GM18909 (cell line): Measurements from ENCODE around the gene ADRA1B.

Source experiments
- ATAC-seq: cut with Tn5 transposase; IDR thresholded peaks from one replicate; pipeline ENCODE4 v1.9.1; 2021; ENCODE audit warnings: mild to moderate bottlenecking; ENCODE audit not compliant: unreplicated experiment, poor library complexity

The ADRA1B gene

DNA sequence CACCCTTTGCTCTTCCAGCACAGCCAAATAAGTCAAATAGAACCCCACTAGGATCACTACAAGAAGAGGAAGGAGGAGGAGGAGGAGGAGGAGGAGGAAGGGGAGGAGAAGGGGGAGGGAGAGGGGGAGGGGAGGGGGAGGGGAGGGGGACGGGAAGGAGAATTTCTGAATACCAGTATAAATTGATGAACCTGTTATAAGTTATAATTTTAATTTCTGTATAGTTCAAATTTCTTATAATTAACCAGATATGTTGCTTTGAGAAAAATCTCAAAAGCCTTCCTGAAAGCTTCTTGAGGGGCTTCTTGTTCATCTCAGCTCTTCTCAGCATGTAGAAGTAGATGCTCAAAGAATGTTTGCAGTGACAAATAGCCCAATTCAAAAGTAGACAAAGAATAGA is 15.0 kb upstream of the ADRA1B start:
- ATAC-seq = no peak

DNA sequence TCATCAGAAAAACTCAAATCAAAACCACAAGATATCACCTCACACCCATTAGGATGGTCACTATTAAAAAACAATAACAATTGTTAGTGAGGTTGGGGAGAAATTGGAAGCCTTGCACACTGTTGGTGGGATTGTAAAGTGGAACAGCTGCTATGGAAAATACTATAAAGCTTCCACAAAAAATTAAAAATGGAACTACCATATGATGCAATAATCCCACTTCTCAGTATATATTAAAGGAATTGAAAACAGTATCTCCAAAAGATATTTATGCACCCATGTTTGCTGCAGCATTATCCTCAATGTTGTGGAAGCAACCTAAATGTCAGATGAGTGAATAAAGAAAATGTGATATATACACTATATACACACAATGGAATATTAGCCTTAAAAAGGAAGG is 14.5 kb upstream of the ADRA1B start:
- no peak for ATAC-seq

- ATAC-seq = no peak
Measured at GRCh38 chr5:159902444-159903121, 13.7 kb upstream of the ADRA1B start.

DNA sequence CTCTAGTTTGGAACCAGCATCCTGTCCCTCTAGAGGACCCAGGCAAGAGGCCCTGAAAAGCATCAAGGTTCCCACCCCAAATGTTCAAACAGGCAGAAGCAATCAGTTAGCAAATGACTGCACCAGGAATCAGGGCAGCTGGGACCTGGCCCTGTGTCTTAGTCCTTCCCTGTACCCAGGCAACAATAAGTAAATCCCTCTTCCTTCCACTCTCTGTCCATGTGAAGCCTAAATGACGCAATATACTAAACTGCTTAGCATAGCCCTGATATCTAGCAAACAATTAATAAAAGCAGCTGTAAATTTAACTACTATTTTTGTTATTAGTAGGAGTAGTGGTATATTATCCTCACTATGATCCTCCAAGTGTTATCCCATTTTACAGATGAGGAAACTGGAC is 13.2 kb upstream of the ADRA1B start:
- no peak for ATAC-seq

DNA sequence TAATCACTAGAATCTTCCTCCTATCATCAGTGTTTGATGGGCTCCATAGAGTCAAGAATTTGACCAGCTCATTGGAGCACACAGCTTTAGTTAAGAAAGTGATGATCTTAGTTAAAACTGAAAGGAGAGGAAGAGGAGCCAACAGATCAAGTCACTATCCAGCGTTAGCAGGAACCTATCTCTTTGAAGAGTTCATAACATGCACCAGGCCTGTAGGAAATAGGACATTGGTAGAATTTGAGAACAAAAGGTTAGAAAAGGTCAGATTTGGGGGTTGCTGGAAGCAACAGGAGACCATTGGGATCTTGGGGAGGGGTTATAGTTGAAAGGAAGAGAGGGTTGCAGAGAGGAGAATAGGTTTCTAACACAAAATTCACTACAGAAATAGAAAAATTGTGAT is 11.4 kb upstream of the ADRA1B start:
- no peak for ATAC-seq

DNA sequence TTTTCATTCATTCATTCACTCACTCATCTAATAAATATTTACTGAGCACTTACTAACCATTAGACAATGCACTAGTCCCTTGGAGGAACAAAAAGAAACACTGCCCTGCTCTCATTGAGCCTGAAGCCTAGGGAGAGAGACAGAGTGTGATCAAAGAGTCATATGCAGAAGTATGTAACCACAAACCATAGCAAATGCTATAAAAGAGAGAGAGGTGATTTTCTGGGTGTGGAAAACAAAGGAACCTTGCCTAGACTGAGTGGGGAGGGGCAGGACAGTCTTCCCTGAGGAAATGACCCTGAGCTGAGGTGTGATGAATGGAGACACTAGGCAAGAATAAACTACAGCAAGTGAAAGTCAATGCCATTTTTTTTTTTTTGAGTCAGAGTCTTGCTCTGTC is 10.8 kb upstream of the ADRA1B start:
- no peak for ATAC-seq

DNA sequence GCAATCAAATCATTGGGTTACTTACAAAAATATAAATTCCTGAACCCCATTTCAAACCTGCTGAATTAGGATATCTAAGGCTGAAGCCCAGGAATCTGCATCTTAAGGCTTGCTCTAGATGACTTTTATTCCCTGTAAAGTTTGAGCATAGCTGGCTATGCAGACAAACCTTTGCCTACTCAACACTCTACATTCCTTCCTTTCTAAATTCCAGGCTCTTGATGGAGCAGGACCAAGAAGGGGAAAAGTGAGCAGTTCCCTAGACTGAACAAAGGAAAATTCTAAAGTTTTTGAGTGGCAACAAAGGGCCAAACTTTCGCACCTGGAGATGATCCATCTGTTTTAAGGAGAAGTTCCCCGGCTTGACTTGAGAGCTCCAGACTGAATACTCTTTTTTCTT is 9.8 kb upstream of the ADRA1B start:
- ATAC-seq = no peak

- ATAC-seq = no peak
Measured at GRCh38 chr5:159906943-159907342, 9.3 kb upstream of the ADRA1B start.

- ATAC-seq = no peak
Measured at GRCh38 chr5:159907689-159908590, 8.3 kb upstream of the ADRA1B start.

- no peak for ATAC-seq
Measured at GRCh38 chr5:159908591-159908940, 7.7 kb upstream of the ADRA1B start.

- ATAC-seq = no peak
Measured at GRCh38 chr5:159909126-159909525, 7.2 kb upstream of the ADRA1B start.

DNA sequence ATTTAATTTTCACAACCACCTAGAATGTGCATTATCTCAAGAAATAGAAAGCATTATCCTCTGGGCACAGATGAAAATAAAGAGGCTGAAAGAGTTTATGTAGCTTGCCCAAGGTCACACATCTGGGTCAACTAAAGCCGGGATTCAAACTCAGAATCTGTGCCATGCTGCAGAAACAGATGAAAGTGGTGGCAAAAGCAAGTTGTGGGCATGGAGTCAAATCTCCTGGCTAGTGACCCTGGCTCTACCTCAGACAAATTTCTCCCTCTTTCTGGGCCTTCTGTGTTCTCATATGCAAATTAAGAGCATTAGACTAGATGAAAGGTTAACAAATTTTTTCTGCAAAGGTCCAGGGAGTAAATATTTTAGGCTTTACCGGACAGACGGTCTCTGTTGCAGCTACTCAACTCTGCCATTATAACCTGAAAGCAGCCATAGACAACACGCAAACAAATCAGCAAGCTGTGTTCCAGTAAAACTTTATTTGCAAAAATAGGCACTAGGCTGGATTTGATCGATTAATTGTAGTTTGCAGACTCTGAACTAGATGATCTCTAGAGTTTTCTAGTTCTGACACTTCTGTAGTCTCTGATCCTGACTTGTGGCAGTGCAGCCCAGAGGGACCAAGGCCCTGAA is 6.0 kb upstream of the ADRA1B start:
- ATAC-seq = no peak

- ATAC-seq = no peak
Measured at GRCh38 chr5:159910843-159911229, 5.4 kb upstream of the ADRA1B start.

DNA sequence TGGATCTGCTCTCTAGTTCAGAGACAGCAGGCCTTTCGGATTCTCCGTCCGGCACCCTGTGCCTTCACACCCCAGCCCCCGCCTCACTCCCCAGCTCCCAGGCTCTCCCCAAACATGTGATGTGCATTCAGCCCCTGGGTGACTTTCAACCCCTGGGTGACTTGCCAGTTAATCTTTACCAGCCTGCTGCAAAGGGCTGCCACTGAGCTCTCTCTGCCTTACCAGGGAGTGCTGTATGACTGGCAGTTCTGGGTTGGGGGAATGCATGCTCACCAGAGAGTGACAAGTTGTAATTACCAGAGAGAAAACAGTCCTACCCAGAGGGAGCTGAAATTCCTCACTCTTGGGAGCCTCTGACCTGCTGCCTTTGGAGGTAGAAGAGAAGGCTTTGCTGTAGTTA is 4.9 kb upstream of the ADRA1B start:
- no peak for ATAC-seq

DNA sequence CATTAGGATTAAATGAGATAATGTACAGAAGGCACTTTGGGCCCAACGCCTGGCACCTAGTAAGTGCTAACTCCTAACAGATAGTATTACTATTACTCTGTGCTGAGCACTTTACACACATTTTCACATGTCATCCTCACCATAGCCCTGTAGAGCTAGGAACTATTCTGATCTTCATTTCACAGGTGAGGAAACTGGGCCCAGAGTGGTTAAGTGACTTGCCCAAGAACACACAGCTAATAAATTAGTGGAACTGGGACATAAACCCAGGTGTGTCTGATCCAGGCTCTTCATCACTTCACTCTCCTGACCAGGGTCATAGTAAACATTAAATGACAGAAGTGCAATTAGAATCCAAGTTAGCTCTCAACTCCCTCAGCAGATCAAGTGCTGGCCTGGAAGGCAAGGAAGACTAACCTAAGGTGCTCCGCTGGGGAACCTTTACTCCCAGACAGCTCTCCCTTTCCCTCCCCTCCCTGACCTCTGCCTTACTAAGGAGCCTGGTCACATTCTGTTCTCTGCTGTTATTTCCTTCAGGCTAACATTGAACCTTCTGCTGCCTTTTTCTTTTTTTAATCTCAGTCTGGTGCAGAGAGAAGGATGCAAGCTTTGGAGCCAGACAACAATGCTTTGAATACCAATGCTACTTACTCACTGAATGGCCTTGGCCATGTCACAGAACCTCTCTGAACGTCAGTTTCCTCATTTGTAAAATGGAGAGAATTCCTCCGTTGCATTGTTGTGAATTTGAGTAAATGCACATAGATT is 4.1 kb upstream of the ADRA1B start:
- ATAC-seq = no peak

GRCh38 chr5:159913048-159913447 is 3.2 kb upstream of the ADRA1B start:
- no peak for ATAC-seq

DNA sequence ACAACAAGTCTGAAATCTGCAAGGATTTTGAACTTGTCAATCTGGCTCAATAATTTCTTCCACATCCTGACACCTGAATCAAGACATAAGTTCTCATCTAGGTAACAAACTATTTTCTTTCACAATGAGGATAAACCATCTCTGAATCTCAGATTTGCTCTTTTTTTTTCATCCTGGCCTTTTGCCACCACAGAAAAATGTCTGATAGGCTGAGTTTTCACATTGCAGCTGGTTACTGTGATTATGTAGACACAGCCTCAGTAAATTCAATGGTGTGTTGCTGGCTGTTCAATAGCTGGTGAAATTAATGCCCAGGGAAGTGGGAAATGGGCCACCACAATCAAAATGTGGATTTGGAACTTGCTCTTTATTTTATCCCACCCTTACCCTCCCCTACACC is 2.8 kb upstream of the ADRA1B start:
- no peak for ATAC-seq

GRCh38 chr5:159916841-159917761 is 819 bp downstream of the ADRA1B start:
- ATAC-seq = no peak

GRCh38 chr5:159917994-159918393 is 1.7 kb downstream of the ADRA1B start:
- ATAC-seq = no peak

GRCh38 chr5:159921721-159922120 is 5.4 kb downstream of the ADRA1B start:
- no peak for ATAC-seq
